GM19035 (cell line): ENCODE measurements around the gene TMEM14A.
A peak's percentile ranks its signal among the peaks of the same experiment; 100 is the strongest.

ENCODE experiments used
- ATAC-seq: cut with Tn5 transposase; IDR thresholded peaks from one replicate; pipeline ENCODE4 v1.9.1; 2021; ENCODE audit not compliant: unreplicated experiment

TMEM14A gene, protein sequence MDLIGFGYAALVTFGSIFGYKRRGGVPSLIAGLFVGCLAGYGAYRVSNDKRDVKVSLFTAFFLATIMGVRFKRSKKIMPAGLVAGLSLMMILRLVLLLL

DNA sequence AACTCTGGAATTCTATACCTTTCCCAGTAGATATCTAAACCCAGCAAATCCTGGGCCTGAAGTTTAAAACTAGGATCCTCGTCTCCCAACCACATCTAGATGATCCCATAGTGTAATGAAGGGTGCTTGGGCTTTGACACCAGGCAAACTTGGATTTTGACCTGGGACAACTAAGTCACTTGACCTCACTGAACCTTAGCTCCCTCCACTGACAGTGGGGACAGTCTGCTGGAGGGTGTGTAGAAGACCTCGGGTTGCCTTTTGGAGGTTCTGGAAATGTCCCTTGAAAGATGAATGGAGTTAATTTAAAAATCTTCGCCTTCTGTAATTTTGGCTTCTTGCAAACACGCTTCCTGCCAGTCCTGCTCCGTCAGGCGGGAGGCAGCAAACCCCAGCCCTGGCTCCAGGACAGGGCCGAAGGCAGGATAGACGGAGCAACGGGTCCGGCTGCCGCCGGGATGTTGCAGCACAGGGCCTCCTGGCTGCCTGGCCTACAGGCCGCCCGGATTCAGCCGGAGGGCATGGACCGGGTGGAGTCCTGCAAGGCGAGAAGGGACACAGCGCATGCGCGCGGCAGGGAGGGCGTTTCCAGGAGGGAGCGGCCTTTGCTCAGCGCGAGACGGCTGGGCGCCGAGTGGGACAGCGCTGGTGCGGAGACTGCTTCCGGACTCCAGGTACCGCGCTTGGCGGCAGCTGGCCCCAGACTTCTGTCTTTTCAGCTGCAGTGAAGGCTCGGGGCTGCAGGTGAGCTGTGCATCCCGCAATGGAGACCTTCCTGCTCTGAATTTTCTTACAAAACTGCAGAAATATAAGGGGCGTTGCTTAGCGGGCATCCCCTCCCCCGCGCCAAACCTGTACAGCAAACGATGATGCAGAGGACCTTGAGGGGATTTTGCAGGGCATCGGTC, at the start of gene TMEM14A:
TMEM14A (plus strand) TSS at position 612 of the 908 bp plus-strand sequence. CDS start 5,990 bp downstream, outside the sequence.
- peak; percentile 98 for ATAC-seq

DNA sequence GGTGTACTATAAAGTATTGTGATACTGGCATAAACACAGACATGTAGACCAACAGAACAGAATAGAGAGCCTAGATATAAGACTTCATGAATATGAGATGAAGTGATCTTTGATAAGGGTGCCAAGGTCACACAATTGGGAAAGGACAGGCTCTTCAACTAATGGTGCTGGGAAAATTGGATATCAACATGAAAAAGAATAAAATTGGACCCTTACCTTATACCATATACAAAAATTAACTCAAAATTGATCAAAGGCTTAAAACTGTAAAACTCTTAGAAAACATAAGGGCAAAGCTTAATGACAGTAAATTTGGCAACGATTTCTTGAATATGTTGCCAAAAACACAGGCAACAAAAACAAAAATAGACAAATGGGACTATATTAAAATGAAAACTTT, 49.3 kb upstream of the TMEM14A start:
- no peak for ATAC-seq

DNA sequence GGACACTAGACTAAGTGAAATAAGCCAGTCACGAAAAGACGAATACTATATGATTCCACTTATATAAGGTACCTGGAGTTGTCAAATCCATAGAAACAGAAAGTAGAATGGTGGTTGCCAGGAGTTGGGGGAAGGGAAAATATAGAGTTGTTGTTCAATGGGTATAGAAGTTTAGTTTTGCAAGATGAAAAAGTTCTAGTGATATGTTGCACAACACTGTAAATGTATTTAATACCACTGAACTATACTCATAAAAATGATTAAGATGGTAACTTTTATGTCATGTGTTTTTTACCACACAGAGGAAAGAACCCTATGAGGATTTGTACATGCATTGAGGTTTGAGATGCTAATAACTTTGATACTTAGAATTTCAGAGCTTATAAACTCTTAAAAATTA, 48.1 kb upstream of the TMEM14A start:
- ATAC-seq: no peak

DNA sequence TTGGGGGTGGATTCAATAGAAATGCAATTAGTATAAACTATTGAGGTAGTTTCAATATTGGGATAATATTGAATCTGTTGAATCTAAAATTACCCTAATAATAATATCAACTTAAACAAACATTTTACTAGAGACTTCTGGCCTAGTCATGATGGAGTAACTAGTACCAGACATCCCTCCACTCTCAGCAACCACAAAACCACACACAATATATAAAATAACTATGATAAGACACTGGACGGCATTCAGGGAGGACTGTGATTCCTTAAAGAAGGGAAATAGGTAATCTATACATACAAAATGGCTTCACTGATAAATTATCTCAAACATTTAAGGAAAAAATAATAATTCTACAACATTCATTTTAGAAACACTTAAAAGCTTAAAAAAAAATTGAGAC, 38.9 kb upstream of the TMEM14A start:
- ATAC-seq: no peak

DNA sequence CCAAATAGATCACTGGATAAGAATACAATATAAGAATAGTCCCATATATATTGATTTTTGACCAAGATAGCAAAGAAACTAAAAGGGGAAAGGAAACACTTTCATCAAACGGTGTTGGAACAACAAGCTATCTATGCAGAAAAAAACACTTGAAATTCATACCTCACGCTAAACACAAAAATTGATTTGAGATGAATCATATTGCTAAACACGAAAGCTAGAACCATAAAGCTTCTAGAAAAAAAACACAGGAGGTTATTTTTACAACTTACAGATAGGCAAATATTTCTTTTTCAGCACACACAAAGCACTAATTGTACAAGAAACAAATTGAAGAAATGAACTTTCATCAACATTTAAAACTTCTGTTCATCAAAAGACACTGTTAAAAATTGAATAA, 36.7 kb upstream of the TMEM14A start:
- ATAC-seq: no peak

DNA sequence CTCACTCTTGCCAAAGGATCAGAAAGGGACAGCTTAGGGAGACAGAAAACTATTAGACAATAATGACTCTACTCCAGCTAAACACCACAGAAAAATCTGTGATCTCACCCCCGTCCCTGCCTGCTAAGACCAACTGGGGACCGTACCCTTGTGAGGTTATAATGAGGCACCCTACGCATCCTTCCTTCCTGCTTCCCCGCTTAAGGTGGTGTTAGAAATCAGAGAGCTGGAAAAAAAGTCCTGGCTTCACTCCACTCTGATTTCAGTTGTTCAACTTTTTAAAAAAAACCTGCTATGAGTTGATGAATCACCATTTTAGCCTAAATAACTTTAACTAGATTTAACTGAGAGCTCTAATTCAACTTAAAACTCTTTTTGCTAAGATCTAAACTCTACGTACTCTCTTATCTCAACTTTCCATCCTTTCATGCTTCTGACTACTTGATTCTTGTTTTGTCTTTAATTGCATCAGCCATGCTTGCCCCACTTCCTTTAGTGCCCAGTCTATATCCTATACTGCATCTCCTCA, 35.8 kb upstream of the TMEM14A start:
- ATAC-seq: no peak

DNA sequence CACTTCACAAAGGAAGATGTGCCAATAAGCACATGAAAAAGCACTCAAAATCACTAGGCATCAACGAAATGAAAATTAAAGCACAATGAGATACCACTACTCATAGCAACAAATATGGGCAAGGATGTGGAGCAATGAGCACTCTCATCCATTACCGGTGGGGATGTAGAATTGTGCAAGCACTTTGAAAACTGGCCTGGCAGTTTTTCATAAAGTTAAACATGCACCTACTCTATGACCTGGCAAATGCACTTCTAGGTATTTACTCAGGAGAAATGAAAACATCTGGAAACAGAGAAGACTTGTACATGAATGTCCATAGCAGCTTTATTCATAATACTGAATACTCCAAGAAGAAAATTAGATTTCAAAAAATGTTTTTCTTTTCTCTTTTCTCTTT, 34.1 kb upstream of the TMEM14A start:
- ATAC-seq: no peak

DNA sequence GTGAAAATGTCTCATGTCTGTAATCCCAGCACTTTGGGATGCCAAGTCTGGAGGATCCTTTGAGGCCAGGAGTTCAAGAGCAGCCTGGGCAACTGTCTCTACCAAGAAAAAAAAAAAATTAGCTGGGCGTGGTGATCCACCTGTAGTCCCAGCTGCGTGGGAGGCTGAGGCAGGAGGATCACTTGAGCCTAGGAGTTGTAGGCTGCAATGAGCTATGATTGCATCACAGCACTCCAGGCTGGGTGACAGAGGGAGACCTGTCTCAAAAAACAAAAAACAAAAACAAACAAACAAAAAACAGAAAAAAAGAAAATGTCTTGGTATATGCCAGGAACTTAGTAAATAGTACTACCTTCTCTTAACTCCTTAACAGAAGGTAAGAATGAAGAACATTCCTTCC, 31.4 kb upstream of the TMEM14A start:
- ATAC-seq: no peak

DNA sequence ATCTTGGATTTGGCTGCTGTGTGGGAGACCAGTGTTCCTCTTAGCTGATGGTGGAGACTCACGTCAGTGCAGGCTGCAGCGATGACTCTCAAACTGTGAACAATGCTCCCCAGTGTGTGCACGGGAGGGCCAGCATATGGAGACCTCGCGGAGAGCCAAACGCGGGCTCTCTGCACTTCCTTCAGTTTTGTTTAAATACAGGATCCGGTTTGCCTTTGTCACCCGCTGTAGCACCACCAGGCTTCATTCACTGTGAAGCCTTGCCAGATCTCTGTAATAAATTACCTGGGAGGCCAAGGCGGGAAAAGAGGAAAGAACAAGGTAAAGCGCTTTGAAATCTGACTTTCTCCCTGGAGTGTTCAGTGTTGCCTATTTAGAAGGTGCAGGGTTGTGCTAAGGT, 30.7 kb upstream of the TMEM14A start:
- ATAC-seq: no peak

DNA sequence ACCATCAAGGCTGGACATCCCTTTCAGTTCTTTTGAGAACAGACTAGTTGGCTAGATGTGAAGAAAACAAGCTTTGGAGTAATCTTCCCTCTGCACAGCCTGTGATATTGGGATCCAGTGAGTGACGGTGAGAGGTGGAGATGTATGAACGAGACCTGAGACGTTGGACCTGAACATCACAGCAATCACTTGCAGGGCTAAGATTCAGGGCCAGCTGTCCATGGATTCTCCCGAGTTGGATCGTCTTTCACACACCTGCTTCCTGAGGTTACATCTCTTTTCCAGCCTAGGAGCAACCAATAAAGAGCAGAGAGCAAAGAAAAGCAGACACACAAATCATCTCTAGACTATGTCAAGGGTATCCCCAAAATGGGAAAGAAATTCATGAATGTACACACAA, 30.0 kb upstream of the TMEM14A start:
- ATAC-seq: no peak

DNA sequence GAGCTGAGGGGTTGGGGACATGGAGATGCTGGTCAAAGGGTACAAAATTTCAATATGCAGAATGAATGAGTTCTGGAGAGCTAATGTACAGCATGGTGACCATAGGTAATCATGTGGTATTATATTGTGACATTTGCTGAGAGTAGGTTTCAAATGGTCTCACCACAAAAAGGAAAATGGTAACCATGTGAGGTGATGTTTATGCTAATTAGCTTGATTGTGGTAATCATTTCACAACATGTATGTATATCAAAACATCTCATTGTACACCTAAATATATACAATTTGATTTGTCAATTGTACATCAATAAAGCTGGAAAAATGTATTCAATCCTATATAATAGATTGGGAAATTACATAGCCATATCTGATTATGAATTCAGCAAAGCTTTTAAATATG, 29.5 kb upstream of the TMEM14A start:
- no peak for ATAC-seq

DNA sequence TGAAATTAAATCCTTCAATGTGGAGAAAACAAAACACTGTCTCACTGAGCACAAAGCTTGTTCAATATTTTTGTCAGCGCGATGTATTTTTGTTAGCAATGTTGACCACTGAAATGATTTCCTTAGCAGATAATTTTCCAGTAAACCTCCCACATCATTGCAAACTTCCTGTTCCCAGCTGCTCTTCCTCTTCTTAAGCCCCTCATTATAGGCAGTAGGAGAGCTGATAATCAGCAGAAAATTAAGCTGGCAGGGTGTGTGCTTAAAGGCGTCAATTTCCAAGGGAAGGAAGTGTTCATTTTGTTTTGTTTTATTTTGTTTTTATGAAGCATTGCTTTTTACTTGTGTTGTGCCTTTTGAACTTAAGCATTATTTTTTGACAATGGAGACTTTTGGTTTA, 29.1 kb upstream of the TMEM14A start:
- no peak for ATAC-seq

DNA sequence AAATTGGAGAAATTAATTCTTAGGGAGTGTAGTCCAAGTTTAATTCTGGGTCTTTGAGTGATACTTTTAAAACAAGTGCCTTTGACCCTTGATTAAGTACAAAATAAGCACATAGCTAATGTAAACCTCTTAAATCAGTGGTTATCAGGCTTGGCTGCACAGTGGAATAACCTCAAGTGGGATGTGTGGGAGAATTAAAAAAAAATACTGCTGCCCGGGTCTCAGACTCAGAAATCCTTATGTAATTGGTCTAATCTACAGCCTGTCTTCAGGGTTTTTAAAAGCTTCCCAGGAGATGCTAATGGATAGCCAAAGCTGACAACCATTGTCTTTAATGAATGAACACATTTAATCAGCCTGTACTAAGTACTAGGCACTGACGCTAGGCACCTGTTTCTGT, 28.5 kb upstream of the TMEM14A start:
- ATAC-seq: no peak

DNA sequence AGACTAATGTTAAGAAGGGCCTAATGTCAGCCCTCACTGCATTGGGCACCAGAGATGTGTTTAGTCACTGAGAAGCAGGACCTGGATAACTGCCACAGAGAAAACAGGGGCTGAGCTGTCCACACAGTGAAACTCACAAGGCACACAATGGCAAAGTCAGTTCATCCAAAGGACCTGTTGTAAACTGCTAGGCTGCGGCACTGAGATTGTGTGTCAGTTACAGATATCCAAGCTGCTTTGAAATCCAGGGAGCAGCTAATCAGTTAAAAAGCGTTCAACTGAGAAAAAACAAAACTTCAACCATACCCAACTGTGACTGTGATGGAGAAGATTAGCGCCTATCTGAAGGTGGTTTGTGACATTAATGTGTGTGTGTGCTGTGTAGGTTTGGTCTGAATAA, 27.8 kb upstream of the TMEM14A start:
- no peak for ATAC-seq

DNA sequence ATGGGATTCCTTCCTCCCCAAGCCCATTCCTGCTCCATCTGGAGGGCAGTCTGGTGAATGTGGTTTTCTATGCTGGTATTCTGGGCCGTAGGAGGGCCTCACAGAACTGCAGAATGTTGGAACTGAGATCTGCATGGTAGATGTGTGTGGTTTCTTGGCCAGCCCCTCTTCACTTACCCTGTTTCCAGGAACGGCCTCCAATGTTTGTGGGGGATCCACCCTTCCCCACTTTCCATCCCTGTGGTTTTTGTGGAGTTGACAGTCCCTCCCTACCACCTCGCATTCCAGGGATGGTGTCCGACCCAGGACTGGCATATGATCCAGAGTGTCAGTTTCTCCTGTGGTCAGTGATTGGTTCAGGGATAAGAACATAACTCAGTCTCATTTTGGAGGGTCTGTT, 26.7 kb upstream of the TMEM14A start:
- ATAC-seq: no peak

DNA sequence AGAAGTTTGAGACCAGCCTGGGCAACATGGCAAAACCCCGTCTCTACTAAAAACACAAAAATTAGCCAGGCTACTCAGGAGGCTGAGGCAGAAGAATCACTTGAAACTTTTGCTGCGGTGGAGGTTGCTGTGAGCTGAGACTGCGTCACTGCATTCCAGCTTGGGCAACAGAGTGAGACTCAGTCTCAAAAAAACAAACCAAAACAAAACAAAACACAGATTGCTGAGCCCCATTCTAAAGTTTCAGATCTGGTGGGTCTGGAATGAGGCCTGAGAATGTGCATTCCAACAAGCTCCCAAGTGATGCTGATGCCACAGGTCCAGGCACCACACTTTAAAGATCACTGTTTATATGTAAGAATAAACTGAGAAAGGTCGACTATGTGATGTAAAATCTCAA, 24.9 kb upstream of the TMEM14A start:
- no peak for ATAC-seq

DNA sequence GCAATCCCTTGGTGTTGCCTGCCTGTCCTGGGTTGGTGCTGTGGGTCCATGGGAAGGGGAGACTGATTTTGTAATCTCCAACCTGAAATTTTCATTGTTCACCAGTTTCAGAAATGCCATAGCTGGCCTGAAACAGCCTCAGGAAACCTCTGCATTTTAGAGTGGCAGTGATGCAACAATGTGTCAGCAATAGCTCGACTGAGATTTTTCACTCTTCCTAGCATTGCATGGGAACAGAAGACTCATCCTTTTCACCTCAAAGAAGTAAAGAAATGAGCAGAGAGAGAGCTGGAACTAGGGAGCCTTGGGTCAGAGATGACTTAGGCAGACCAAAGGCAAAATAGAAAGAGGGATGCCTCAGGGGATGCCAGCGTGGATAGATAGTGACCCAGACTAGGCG, 23.7 kb upstream of the TMEM14A start:
- ATAC-seq: no peak

DNA sequence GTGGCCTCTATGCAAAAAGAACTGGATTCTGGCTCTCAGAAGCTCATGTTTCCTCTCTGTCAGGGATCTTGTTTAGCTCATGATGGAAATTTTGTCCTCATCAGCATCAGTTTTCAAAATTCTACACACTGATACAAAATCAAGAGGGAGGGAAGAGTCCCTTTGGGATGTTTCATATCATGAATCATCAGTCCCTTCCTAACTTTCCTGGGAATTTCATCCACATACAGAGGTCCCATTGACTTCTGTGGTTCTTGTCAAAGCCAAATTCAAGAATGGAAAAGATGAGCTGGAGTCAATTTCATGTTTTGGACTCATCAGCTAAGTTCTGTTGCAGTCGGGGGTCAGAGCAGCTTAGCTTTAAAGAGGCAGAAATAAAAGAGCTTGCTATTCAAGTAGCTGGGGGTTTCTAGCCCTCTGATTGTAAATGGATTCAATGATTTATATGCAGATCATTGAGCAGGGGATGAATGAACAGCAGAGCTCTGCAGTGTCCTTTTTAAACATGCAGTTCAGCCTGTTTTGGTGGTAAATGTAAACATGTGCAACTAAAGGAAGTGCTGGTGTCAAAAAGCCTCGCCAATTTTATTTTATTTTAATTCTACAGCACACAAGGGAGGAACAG, 21.3 kb upstream of the TMEM14A start:
- ATAC-seq: no peak

DNA sequence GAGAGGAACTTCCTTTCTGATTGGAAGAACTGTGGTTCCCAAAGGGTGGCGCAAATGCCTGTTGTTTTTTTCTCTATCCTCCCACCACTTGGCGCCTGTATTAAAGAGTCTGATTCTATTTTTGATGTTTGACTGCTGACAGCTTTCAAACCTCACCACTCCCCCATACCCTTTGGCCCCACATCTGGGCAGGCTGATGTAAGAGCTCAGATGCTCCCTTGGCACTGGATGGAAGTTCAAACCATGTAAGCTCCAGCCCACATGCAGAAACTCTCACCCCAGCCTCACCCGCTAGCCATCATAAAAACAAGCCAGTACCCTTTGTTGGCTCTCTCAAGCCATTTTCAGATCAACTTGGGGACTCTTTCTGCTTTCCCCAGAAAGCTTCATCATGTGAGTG, 20.0 kb upstream of the TMEM14A start:
- no peak for ATAC-seq

DNA sequence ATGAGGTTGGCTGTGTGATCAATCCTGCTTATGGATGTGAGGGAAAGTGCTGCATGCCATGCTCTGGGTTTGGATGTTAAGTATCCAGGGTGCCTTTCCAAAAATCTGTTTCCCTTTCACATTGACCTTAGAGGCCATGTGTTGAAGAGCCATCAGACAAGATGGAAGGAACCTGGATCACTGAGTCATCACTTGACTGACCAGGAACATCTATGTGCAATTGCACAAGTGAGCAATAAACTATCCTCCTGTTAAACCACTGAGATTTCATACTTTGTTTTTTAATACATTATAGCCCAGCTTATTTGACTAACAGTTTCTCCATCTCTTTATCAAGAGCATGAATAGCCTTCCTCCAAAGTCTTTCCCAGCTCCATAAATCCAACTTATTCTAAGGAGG, 17.8 kb upstream of the TMEM14A start:
- no peak for ATAC-seq

DNA sequence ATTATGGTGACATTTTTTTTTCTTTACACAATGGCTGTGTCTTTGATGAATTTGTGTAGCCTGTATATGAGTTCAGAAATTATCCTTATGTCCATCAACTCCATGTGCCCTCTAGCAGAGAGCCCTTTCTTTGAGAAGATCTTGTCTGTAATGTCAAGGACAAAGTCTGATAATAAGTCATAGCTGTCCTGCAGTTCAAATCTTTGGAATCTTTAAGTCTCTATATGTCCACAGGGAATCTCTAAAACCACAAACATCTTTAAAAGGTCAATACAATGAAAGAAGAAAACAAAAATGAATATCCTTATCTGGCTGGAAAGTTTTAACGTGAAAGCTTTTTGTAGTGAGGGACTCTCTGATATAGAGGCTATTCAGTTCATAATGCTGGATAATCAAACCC, 16.9 kb upstream of the TMEM14A start:
- ATAC-seq: no peak

DNA sequence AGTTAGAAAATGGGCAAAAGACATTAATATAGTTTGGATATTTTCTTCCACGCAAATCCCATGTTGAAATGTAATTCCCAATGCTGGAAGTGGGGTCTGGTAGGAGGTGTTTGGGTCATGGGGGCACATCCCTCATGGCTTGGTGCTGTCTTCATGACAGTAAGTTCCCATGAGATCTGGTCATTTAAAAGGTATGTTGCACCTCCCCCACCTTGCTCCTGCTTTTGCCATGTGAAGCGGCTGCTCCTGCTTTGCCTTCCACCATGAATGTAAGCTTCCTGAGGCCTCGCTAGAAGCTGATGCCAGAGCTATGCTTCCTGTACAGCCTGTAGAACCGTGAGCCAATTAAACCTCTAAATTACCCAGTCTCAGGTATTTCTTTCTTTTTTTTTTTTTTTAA, 16.3 kb upstream of the TMEM14A start:
- ATAC-seq: no peak
